H9 (cell line): ENCODE results near the gene DPP10. TPM values are rescaled to one million over a fixed set of nuclear protein-coding genes. Genes with fewer than 3 reads are reported as not detected.

Source experiments
- DNase-seq: peaks from one replicate; pipeline ENCODE4 v3.0.0-alpha.2; 2017
- H2AFZ ChIP-seq: one replicate; pipeline ENCODE4 v1.6.1; 2013; ENCODE audit warnings: mild to moderate bottlenecking, low read length, control low read depth, moderate library complexity
- H2AK5ac ChIP-seq: 2 replicates; pipeline ENCODE4 v1.6.1; 2013; ENCODE audit warnings: low read length, control low read depth, mixed read lengths; ENCODE audit not compliant: insufficient read length
- H2BK120ac ChIP-seq: one replicate; pipeline ENCODE4 v1.6.1; 2013; ENCODE audit warnings: low read depth, mild to moderate bottlenecking, low read length, control low read depth, inconsistent platforms; ENCODE audit not compliant: poor library complexity, severe bottlenecking
- H2BK12ac ChIP-seq: 2 replicates; pipeline ENCODE4 v1.6.1; 2013; ENCODE audit warnings: low read length, control low read depth, mixed read lengths, low read depth; ENCODE audit not compliant: insufficient read length
- H2BK15ac ChIP-seq: 2 replicates; pipeline ENCODE4 v1.6.1; 2013; ENCODE audit warnings: low read depth, low read length, control low read depth
- H2BK20ac ChIP-seq: one replicate; pipeline ENCODE4 v1.6.1; 2013; ENCODE audit warnings: low read depth, mild to moderate bottlenecking, low read length, control low read depth, inconsistent platforms; ENCODE audit not compliant: poor library complexity, severe bottlenecking
- H2BK5ac ChIP-seq: 2 replicates; pipeline ENCODE4 v1.6.1; 2013; ENCODE audit warnings: low read length, control low read depth, mixed read lengths; ENCODE audit not compliant: insufficient read length
- H3K14ac ChIP-seq: 2 replicates; pipeline ENCODE4 v1.6.1; 2013; ENCODE audit warnings: low read length, control low read depth; ENCODE audit not compliant: insufficient read depth
- H3K18ac ChIP-seq: 2 replicates; pipeline ENCODE4 v1.6.1; 2013; ENCODE audit warnings: low read depth, mild to moderate bottlenecking, mixed read lengths, low read length, control low read depth; ENCODE audit not compliant: insufficient read length
- H3K23ac ChIP-seq: 2 replicates; pipeline ENCODE4 v1.6.1; 2013; ENCODE audit warnings: low read length, control low read depth, mixed read lengths, low read depth; ENCODE audit not compliant: insufficient read length
- H3K23me2 ChIP-seq: 2 replicates; pipeline ENCODE4 v1.6.1; 2013; ENCODE audit warnings: low read depth, mild to moderate bottlenecking, mixed read lengths, low read length, control low read depth; ENCODE audit not compliant: insufficient read length, poor library complexity, severe bottlenecking
- H3K27ac ChIP-seq: 2 replicates; pipeline ENCODE4 v1.5.1; 2013; ENCODE audit warnings: low read length, control low read depth, mixed read lengths, low read depth; ENCODE audit not compliant: insufficient read length
- H3K27me3 ChIP-seq: 2 replicates; pipeline ENCODE4 v1.6.1; 2013; ENCODE audit warnings: low read length, control low read depth, inconsistent platforms; ENCODE audit not compliant: insufficient read depth
- H3K4ac ChIP-seq: 2 replicates; pipeline ENCODE4 v1.6.1; 2013; ENCODE audit warnings: low read depth, mild to moderate bottlenecking, control low read depth, inconsistent platforms, low read length, moderate library complexity
- H3K4me1 ChIP-seq: 2 replicates; pipeline ENCODE4 v1.6.1; 2013; ENCODE audit warnings: low read length, control low read depth, inconsistent platforms; ENCODE audit not compliant: insufficient read depth
- H3K4me2 ChIP-seq: 2 replicates; pipeline ENCODE4 v1.6.1; 2013; ENCODE audit warnings: low read length, control low read depth, mixed read lengths; ENCODE audit not compliant: insufficient read length, insufficient read depth
- H3K56ac ChIP-seq: 2 replicates; pipeline ENCODE4 v1.6.1; 2013; ENCODE audit warnings: low read depth, mild to moderate bottlenecking, mixed read lengths, low read length, control low read depth; ENCODE audit not compliant: insufficient read length
- H3K79me1 ChIP-seq: 2 replicates; pipeline ENCODE4 v1.6.1; 2013; ENCODE audit warnings: low read depth, mild to moderate bottlenecking, moderate library complexity, low read length, control low read depth, inconsistent platforms; ENCODE audit not compliant: insufficient read depth, poor library complexity, severe bottlenecking
- H3K79me2 ChIP-seq: 2 replicates; pipeline ENCODE4 v1.6.1; 2013; ENCODE audit warnings: low read length, control low read depth, inconsistent platforms; ENCODE audit not compliant: insufficient read depth
- H3K9ac ChIP-seq: 2 replicates; pipeline ENCODE4 v1.6.1; 2013; ENCODE audit warnings: low read length, control low read depth, mixed read lengths; ENCODE audit not compliant: insufficient read length; ENCODE audit errors: extremely low read depth
- H3K9me3 ChIP-seq: one replicate; pipeline ENCODE4 v1.6.1; 2013; ENCODE audit warnings: low read depth, low read length, inconsistent platforms; ENCODE audit not compliant: control insufficient read depth
- H3T11ph ChIP-seq: one replicate; pipeline ENCODE4 v1.6.1; 2013; ENCODE audit warnings: mild to moderate bottlenecking, low read length, control low read depth, inconsistent platforms
- H4K20me1 ChIP-seq: one replicate; pipeline ENCODE4 v1.6.1; 2013; ENCODE audit not compliant: control insufficient read depth, insufficient read length, insufficient read depth
- H4K5ac ChIP-seq: 2 replicates; pipeline ENCODE4 v1.6.1; 2013; ENCODE audit warnings: low read depth, mild to moderate bottlenecking, mixed read lengths, low read length, control low read depth; ENCODE audit not compliant: insufficient read length
- H4K8ac ChIP-seq: replicated peaks from 2 replicates; pipeline ENCODE4 v1.6.1; 2013; ENCODE audit warnings: low read length, control low read depth, mixed read lengths, low read depth; ENCODE audit not compliant: insufficient read length
- H4K91ac ChIP-seq: 2 replicates; pipeline ENCODE4 v1.6.1; 2013; ENCODE audit warnings: low read depth, mild to moderate bottlenecking, moderate library complexity, mixed read lengths, low read length, control low read depth; ENCODE audit not compliant: insufficient read length
- H3K27ac Mint-ChIP-seq, 3 experiments: 2 replicates in 2 of 3; 3 replicates in 1 of 3; pipeline ENCODE4 v1.8.0; 2020 to 2021; ENCODE audit warnings: mixed read lengths in 3 of 3, mild to moderate bottlenecking in 1 of 3, moderate library complexity in 1 of 3
- H3K27me3 Mint-ChIP-seq: 2 replicates; pipeline ENCODE4 v1.8.0; 2021; ENCODE audit warnings: low read depth, mild to moderate bottlenecking, moderate library complexity, mixed read lengths
- H3K36me3 Mint-ChIP-seq, 3 experiments: 2 replicates in 2 of 3; 3 replicates in 1 of 3; pipeline ENCODE4 v1.8.0; 2020 to 2021; ENCODE audit warnings: low read depth in 3 of 3, mixed read lengths in 3 of 3; ENCODE audit not compliant: insufficient read depth in 1 of 3
- H3K4me1 Mint-ChIP-seq, 2 experiments: 2 replicates each; pipeline ENCODE4 v1.8.0; 2020; ENCODE audit warnings: mixed read lengths in 2 of 2
- H3K4me3 Mint-ChIP-seq, 2 experiments: 2 replicates in 1 of 2; 3 replicates in 1 of 2; pipeline ENCODE4 v1.8.0; 2020 to 2021; ENCODE audit warnings: mild to moderate bottlenecking in 2 of 2, mixed read lengths in 2 of 2, moderate library complexity in 1 of 2
- H3K9me3 Mint-ChIP-seq, 2 experiments: 2 replicates in 1 of 2; 3 replicates in 1 of 2; pipeline ENCODE4 v1.8.0; 2020; ENCODE audit warnings: mild to moderate bottlenecking in 2 of 2, mixed read lengths in 2 of 2, moderate library complexity in 1 of 2
- CTCF ChIP-seq: fragments of 200-600 bp; sonication (generic); conservative IDR thresholded peaks from 3 replicates; pipeline ENCODE4 v1.8.0; 2021; ENCODE audit warnings: antibody characterized with exemption, mild to moderate bottlenecking
- WGBS: extraction: QIAGEN DNeasy Blood & Tissue Kit; methylation state at CpG from one replicate; pipeline ENCODE4 v1.1.7; 2013; ENCODE audit warnings: missing lambda C conversion rate, low lambda C conversion rate, mixed read lengths; ENCODE audit not compliant: insufficient read length; ENCODE audit errors: extremely low coverage; 5-methylcytosine and 5-hydroxymethylcytosine counted together
- total RNA-seq: library from RNA; stranded (reverse); gene quantifications from 2 replicates; pipeline ENCODE4 v1.2.1, GENCODE V29; 2021

Gene DPP10
- total RNA-seq, 1 experiment from 2014 or later = 11.3 TPM

DNA sequence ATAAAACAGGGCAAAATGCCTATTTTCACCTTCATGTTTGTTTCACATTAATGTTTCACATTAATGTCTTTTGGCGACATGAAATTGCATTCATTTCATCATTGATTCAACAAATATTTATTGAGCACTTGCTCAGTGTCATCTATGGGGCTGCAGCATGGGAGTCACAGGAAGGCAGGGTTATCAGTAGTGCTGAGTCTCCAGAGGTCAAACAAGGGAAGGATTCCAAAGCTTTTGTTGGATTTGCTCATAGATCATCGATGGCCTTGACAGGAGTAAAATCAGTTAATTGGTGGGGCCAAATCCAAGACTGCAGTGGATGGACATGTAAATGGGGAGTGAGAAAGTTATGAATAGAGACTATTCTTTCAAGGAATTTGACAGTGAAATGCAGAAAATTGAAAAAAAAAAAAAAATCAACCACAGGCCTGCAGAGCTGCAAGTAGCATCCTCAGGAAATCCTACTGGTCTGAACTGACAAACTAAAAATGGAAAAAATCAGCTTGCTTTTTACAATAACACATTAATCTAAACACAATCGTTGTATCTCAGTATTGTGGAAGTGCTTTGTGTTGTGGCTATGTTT is 1290.8 kb downstream of the DPP10 start:
- no peak overlapping the region for H3K4ac ChIP-seq
- H4K5ac ChIP-seq = no peak overlapping the region
- H3K4me3 Mint-ChIP-seq = no peak overlapping the region
- no peaks in the 10 kb centered on the region for H3K79me2 ChIP-seq
- no peak for DNase-seq
- no peak overlapping the region for H3K14ac ChIP-seq
- no peak overlapping the region for H3K27ac ChIP-seq
- no peaks in the 10 kb centered on the region for H3K36me3 Mint-ChIP-seq
- no peak overlapping the region for H3K56ac ChIP-seq
- H4K20me1 ChIP-seq = no peaks in the 10 kb centered on the region
- H2AK5ac ChIP-seq = no peak overlapping the region
- H3T11ph ChIP-seq = no peak overlapping the region
- no peak overlapping the region for H3K18ac ChIP-seq
- H3K4me1 Mint-ChIP-seq = no peaks in the 10 kb centered on the region
- no peak overlapping the region for H4K91ac ChIP-seq
- no CpG with 5 or more reads among the region's 3 CpGs for WGBS
- no peaks in the 10 kb centered on the region for H3K79me1 ChIP-seq
- no peak overlapping the region; a peak in 1 of 7 replicates for H3K27ac Mint-ChIP-seq
- no peaks in the 10 kb centered on the region for H3K4me1 ChIP-seq
- H3K4me2 ChIP-seq = no peak overlapping the region
- H3K9me3 ChIP-seq = no peaks in the 10 kb centered on the region
- H2BK15ac ChIP-seq = no peak overlapping the region
- H2BK12ac ChIP-seq = no peak overlapping the region
- no peak overlapping the region for H2BK20ac ChIP-seq
- no peaks in the 10 kb centered on the region for H3K27me3 ChIP-seq
- no peak for TF ChIP-seq CTCF
- no peak overlapping the region for H3K9ac ChIP-seq
- no peak overlapping the region for H4K8ac ChIP-seq
- no peak overlapping the region for H2AFZ ChIP-seq
- no peaks in the 10 kb centered on the region for H3K27me3 Mint-ChIP-seq
- no peak overlapping the region for H3K23ac ChIP-seq
- no peak overlapping the region for H2BK120ac ChIP-seq
- H3K9me3 Mint-ChIP-seq = no peaks in the 10 kb centered on the region
- H3K23me2 ChIP-seq = no peaks in the 10 kb centered on the region
- no peak overlapping the region for H2BK5ac ChIP-seq
